Measurements from ENCODE around the gene PSKH1. TPM values are rescaled to one million over a fixed set of nuclear protein-coding genes. Genes with fewer than 3 reads are reported as not detected.

PSKH1 gene
- total and polyA plus RNA-seq, 4 donors, result 11.8 to 32.9 (median 21.2) TPM

DNA sequence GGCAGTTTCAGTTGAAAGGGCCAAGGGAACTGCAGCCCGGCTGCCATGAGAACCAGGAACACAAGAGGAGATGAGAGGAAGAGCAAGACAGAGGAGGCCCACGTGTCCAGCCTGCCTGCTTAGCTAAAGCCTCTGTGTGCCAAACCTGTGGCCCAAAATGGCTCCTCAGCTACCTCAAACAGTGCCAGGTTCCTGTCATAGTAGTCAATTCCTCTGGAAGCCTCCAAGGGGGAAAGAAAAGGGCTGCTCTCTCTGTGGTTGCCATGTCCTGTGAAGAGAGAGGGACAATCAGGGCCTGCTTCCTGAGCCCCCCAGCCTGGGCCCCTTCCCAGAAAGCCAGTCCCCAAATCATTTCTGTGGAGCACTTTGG, 70.2 kb downstream of the PSKH1 start:
- Histone ChIP-seq H3K9ac (ENCODE audit: insufficient read depth in 1 of 2, low read length in 2 of 2) (no peak overlapping the region), H3K36me3 (ENCODE audit: control insufficient read depth in 4 of 4, insufficient read depth in 4 of 4, low read length in 4 of 4) (peaks cover 2 to 43% (median 23%) of the 10 kb centered on the region in 4 donors), H3K27me3 (ENCODE audit: control insufficient read depth in 3 of 3, insufficient read depth in 3 of 3, low read length in 2 of 3) (no peaks in the 10 kb centered on the region), H3K9me3 (ENCODE audit: control insufficient read depth in 4 of 4, insufficient read depth in 3 of 4, low read length in 3 of 4) (no peaks in the 10 kb centered on the region), H3K4me1 (ENCODE audit: control insufficient read depth in 5 of 5, insufficient read depth in 5 of 5, low read length in 5 of 5) (peaks cover 12 to 56% (median 25%) of the 10 kb centered on the region in 5 donors), H3K4me3 (no peak overlapping the region), H3K27ac (ENCODE audit: low read depth in 1 of 2, low read length in 1 of 2) (peak overlapping the region; percentile 48 to 54)
- ATAC-seq (ENCODE audit: insufficient read depth, low FRiP score), result no peak
- no peak for DNase-seq
- 77 to 86% methylated on average over 2 of the region's 2 CpGs for WGBS, 2 donors
- TF ChIP-seq, protein P1, sequence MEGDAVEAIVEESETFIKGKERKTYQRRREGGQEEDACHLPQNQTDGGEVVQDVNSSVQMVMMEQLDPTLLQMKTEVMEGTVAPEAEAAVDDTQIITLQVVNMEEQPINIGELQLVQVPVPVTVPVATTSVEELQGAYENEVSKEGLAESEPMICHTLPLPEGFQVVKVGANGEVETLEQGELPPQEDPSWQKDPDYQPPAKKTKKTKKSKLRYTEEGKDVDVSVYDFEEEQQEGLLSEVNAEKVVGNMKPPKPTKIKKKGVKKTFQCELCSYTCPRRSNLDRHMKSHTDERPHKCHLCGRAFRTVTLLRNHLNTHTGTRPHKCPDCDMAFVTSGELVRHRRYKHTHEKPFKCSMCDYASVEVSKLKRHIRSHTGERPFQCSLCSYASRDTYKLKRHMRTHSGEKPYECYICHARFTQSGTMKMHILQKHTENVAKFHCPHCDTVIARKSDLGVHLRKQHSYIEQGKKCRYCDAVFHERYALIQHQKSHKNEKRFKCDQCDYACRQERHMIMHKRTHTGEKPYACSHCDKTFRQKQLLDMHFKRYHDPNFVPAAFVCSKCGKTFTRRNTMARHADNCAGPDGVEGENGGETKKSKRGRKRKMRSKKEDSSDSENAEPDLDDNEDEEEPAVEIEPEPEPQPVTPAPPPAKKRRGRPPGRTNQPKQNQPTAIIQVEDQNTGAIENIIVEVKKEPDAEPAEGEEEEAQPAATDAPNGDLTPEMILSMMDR (IDR thresholded peaks at IDR 0.05; ENCODE audit: control extremely low read depth, extremely low read depth), result no peak

DNA sequence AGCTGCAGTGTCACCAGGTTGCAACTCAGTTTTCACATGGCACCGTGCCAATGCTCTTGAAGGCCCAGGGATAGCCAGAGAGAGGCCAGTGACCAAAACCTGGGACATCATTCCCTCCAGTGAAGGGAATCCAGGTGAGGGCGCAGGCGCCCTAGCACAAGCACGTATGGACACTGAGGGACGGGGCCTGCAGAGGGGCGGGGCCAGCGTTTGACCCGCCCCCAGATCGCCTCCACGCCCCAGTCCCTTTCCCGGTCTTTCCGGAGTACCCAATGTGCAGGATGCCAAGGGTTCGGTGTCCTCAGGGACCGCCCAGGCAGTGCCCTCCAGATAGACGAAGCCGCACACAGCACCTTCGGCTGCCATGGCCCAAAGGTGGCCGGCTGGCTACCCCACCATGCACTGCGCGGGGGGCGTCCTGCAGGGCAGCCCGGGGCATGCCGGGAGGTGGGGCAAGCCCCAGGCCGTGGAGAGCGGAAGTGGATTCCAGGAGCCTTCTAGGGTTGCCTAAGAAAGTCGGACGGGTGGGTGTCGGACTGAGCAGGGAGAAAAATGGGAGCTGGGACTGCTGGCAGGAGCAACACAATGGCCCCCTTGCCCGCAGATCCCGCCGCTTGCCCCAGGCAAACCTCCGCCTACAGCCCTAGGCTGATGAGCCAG, 70.7 kb downstream of the PSKH1 start:
- H3K4me3 ChIP-seq, result no peak overlapping the region

DNA sequence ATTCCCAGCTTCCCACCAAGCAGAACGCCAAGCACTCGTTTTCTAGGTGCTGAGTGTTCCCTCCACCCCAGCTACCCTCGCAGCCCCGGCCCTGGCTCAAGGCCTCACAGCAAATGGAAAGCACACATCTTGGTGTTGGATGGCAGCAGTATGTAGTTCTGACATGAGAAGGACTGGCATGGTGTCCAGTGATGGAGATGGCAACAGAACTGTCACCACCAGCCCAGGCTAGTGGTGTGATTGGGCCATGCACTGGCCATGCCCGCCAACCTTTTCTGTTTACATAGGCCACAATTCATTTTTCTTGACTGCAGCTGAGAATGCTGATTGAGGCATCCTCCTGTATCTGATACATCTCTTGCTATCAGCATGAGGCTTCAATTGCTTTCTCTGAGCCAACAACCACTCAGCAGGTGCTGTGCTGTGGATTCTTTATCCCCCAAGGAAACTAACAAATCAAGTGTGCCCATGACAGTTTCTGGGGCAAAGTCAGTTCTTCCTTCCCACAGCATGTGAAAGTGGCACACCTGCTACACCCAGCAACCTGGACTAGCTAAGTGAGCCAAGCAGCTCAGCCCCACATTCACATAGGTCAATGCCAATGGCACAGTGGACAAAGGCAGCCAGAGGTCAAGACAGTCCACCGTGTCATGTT, 71.5 kb downstream of the PSKH1 start:
- no peak overlapping the region for H3K9ac ChIP-seq (ENCODE audit: insufficient read depth in 1 of 2, low read length in 2 of 2)

More for the DNA sequence above, 70.7 kb downstream of the PSKH1 start:
- H3K36me3 ChIP-seq (ENCODE audit: control insufficient read depth in 4 of 4, insufficient read depth in 4 of 4, low read length in 4 of 4), result peaks cover 0 to 39% (median 22%) of the 10 kb centered on the region in 4 donors
- no peak overlapping the region for H3K9ac ChIP-seq (ENCODE audit: insufficient read depth in 1 of 2, low read length in 2 of 2)
- H3K9me3 ChIP-seq (ENCODE audit: control insufficient read depth in 4 of 4, insufficient read depth in 3 of 4, low read length in 3 of 4), result no peaks in the 10 kb centered on the region
- WGBS, 2 donors, result 58 to 75% methylated on average over 32 of the region's 32 CpGs
- peaks cover 12 to 52% (median 25%) of the 10 kb centered on the region in 5 donors for H3K4me1 ChIP-seq (ENCODE audit: control insufficient read depth in 5 of 5, insufficient read depth in 5 of 5, low read length in 5 of 5)
- peak overlapping the region; percentile 48 to 54 for H3K27ac ChIP-seq (ENCODE audit: low read depth in 1 of 2, low read length in 1 of 2)
- ATAC-seq (ENCODE audit: insufficient read depth, low FRiP score) (no peak), DNase-seq (peak; percentile 39 to 46 (median 45))
- TF ChIP-seq, protein P1 (IDR thresholded peaks at IDR 0.05; ENCODE audit: control extremely low read depth, extremely low read depth), result no peak
- no peaks in the 10 kb centered on the region for H3K27me3 ChIP-seq (ENCODE audit: control insufficient read depth in 3 of 3, insufficient read depth in 3 of 3, low read length in 2 of 3)

More for the DNA sequence above, 71.5 kb downstream of the PSKH1 start:
- Histone ChIP-seq H3K4me3 (no peak overlapping the region), H3K4me1 (ENCODE audit: control insufficient read depth in 5 of 5, insufficient read depth in 5 of 5, low read length in 5 of 5) (peaks cover 12 to 46% (median 19%) of the 10 kb centered on the region in 5 donors), H3K36me3 (ENCODE audit: control insufficient read depth in 4 of 4, insufficient read depth in 4 of 4, low read length in 4 of 4) (peaks cover 0 to 39% (median 19%) of the 10 kb centered on the region in 4 donors), H3K27ac (ENCODE audit: low read depth in 1 of 2, low read length in 1 of 2) (peak overlapping the region; percentile 5 to 54), H3K27me3 (ENCODE audit: control insufficient read depth in 3 of 3, insufficient read depth in 3 of 3, low read length in 2 of 3) (no peaks in the 10 kb centered on the region), H3K9me3 (ENCODE audit: control insufficient read depth in 4 of 4, insufficient read depth in 3 of 4, low read length in 3 of 4) (no peaks in the 10 kb centered on the region)
- 91 to 94% methylated on average over 6 of the region's 6 CpGs for WGBS, 2 donors
- ATAC-seq (ENCODE audit: insufficient read depth, low FRiP score) (no peak), DNase-seq (no peak)
- TF ChIP-seq, protein P1 (IDR thresholded peaks at IDR 0.05; ENCODE audit: control extremely low read depth, extremely low read depth), result no peak

Data from lung (tissue), 12 donors.